GM19452 (cell line): ENCODE measurements around the gene CCDC83.
"Not testable (repeated sequence)": the region's sequence is repeated elsewhere in the genome, so short reads cannot be mapped to it uniquely, and the experiment has no call there.

Experiments
- ATAC-seq: cut with Tn5 transposase; IDR thresholded peaks from one replicate; pipeline ENCODE4 v1.9.1; 2021; ENCODE audit not compliant: unreplicated experiment

CCDC83 gene

GRCh38 chr11:85939099-85940015 lies 84.2 kb downstream of the CCDC83 start:
- ATAC-seq, result no peak

GRCh38 chr11:85941380-85941973 lies 86.3 kb downstream of the CCDC83 start:
- ATAC-seq, result no peak

GRCh38 chr11:85945296-85945695 lies 90.1 kb downstream of the CCDC83 start:
- ATAC-seq, result no peak

- ATAC-seq, result no peak
Measured at GRCh38 chr11:85945788-85946187, 90.6 kb downstream of the CCDC83 start.

GRCh38 chr11:85946221-85946620 lies 91.0 kb downstream of the CCDC83 start:
- ATAC-seq, result no peak

- ATAC-seq, result peak; percentile 54
Measured at GRCh38 chr11:85947431-85948272, 92.5 kb downstream of the CCDC83 start.

GRCh38 chr11:85948884-85949283 lies 93.7 kb downstream of the CCDC83 start:
- no peak for ATAC-seq

GRCh38 chr11:85949798-85950197 lies 94.6 kb downstream of the CCDC83 start:
- ATAC-seq, result no peak

- ATAC-seq, result no peak
Measured at GRCh38 chr11:85950317-85951048, 95.3 kb downstream of the CCDC83 start.

- no peak for ATAC-seq
Measured at GRCh38 chr11:85951049-85951405, 95.8 kb downstream of the CCDC83 start.

- ATAC-seq, result no peak
Measured at GRCh38 chr11:85951428-85952107, 96.4 kb downstream of the CCDC83 start.

GRCh38 chr11:85952108-85952485 lies 96.9 kb downstream of the CCDC83 start:
- ATAC-seq, result not testable (repeated sequence)

- ATAC-seq, result no peak
Measured at GRCh38 chr11:85953491-85954143, 98.4 kb downstream of the CCDC83 start.

GRCh38 chr11:85955531-85955930 lies 100.3 kb downstream of the CCDC83 start:
- no peak for ATAC-seq

GRCh38 chr11:85960678-85961077 lies 105.5 kb downstream of the CCDC83 start:
- no peak for ATAC-seq

GRCh38 chr11:85961130-85961529 lies 105.9 kb downstream of the CCDC83 start:
- ATAC-seq, result no peak

- ATAC-seq, result no peak
Measured at GRCh38 chr11:85961930-85962363, 106.8 kb downstream of the CCDC83 start.

GRCh38 chr11:85965202-85965601 lies 110.0 kb downstream of the CCDC83 start:
- ATAC-seq, result no peak

GRCh38 chr11:85967457-85967856 lies 112.3 kb downstream of the CCDC83 start:
- ATAC-seq, result no peak
